ENCODE data around the gene ATP2A1.

Gene ATP2A1

GRCh38 chr16:28899882-28900590 lies 21.7 kb downstream of the ATP2A1 start:
- TF ChIP-seq, protein P1, sequence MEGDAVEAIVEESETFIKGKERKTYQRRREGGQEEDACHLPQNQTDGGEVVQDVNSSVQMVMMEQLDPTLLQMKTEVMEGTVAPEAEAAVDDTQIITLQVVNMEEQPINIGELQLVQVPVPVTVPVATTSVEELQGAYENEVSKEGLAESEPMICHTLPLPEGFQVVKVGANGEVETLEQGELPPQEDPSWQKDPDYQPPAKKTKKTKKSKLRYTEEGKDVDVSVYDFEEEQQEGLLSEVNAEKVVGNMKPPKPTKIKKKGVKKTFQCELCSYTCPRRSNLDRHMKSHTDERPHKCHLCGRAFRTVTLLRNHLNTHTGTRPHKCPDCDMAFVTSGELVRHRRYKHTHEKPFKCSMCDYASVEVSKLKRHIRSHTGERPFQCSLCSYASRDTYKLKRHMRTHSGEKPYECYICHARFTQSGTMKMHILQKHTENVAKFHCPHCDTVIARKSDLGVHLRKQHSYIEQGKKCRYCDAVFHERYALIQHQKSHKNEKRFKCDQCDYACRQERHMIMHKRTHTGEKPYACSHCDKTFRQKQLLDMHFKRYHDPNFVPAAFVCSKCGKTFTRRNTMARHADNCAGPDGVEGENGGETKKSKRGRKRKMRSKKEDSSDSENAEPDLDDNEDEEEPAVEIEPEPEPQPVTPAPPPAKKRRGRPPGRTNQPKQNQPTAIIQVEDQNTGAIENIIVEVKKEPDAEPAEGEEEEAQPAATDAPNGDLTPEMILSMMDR (conservative IDR thresholded peaks at IDR 0.05; ENCODE audit: control insufficient read depth, insufficient read depth, low read depth, low read length) = no peak
- no peak overlapping the region for H3K4me3 ChIP-seq (ENCODE audit: control insufficient read depth, low read depth, low read length)
- DNase-seq (ENCODE audit: low read depth) = no peak

DNA sequence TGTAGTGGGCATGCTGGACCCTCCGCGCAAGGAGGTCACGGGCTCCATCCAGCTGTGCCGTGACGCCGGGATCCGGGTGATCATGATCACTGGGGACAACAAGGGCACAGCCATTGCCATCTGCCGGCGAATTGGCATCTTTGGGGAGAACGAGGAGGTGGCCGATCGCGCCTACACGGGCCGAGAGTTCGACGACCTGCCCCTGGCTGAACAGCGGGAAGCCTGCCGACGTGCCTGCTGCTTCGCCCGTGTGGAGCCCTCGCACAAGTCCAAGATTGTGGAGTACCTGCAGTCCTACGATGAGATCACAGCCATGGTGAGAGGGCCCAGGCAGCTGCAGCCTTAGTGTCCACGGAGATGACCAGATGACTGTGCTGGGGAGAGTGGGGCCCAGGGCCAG lies 22.3 kb downstream of the ATP2A1 start:
- TF ChIP-seq, protein P1 (conservative IDR thresholded peaks at IDR 0.05; ENCODE audit: control insufficient read depth, insufficient read depth, low read depth, low read length) = no peak
- no peak for DNase-seq (ENCODE audit: low read depth)
- H3K4me3 ChIP-seq (ENCODE audit: control insufficient read depth, low read depth, low read length) = no peak overlapping the region

DNA sequence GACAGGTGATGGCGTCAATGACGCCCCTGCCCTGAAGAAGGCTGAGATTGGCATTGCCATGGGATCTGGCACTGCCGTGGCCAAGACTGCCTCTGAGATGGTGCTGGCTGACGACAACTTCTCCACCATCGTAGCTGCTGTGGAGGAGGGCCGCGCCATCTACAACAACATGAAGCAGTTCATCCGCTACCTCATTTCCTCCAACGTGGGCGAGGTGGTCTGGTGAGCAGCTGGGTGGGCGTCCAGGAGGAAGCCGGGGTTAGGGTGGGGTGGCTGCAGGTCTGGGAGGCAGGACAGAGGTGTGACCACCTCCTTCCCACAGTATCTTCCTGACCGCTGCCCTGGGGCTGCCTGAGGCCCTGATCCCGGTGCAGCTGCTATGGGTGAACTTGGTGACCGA lies 23.6 kb downstream of the ATP2A1 start:
- TF ChIP-seq, protein P1 (conservative IDR thresholded peaks at IDR 0.05; ENCODE audit: control insufficient read depth, insufficient read depth, low read depth, low read length) = no peak
- DNase-seq (ENCODE audit: low read depth) = no peak
- no peak overlapping the region for H3K4me3 ChIP-seq (ENCODE audit: control insufficient read depth, low read depth, low read length)

DNA sequence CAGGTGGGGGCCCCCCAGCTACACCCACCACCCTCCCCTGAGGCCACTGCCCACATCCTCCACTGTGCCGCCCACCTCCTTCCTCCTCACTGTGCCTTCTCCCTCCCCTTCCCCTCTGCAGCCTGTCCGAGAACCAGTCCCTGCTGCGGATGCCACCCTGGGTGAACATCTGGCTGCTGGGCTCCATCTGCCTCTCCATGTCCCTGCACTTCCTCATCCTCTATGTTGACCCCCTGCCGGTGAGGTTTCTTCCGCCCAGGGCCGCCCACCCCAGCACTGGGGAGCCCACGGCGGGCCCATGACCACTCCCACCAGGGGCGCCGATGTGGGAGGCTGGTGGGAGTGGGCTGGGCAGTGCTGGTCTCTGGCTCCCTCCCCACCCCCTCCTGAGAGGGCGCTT lies 24.6 kb downstream of the ATP2A1 start:
- TF ChIP-seq, protein P1 (conservative IDR thresholded peaks at IDR 0.05; ENCODE audit: control insufficient read depth, insufficient read depth, low read depth, low read length) = no peak
- no peak for DNase-seq (ENCODE audit: low read depth)
- H3K4me3 ChIP-seq (ENCODE audit: control insufficient read depth, low read depth, low read length) = no peak overlapping the region

- no peak for DNase-seq (ENCODE audit: low read depth)
- TF ChIP-seq, protein P1 (conservative IDR thresholded peaks at IDR 0.05; ENCODE audit: control insufficient read depth, insufficient read depth, low read depth, low read length) = no peak
- no peak overlapping the region for H3K4me3 ChIP-seq (ENCODE audit: control insufficient read depth, low read depth, low read length)
These were observed 25.2 kb downstream of the ATP2A1 start for GRCh38 chr16:28903344-28904042.

- TF ChIP-seq, protein P1 (conservative IDR thresholded peaks at IDR 0.05; ENCODE audit: control insufficient read depth, insufficient read depth, low read depth, low read length) = no peak
- no peak for DNase-seq (ENCODE audit: low read depth)
- H3K4me3 ChIP-seq (ENCODE audit: control insufficient read depth, low read depth, low read length) = no peak overlapping the region
These were observed 26.1 kb downstream of the ATP2A1 start for GRCh38 chr16:28904363-28904762.

Measured in fibroblast of mammary gland (primary cell).